ENCODE measurements around the gene SDC3.
"Not testable (repeated sequence)": the region's sequence is repeated elsewhere in the genome, so short reads cannot be mapped to it uniquely, and the experiment has no call there.

Gene SDC3

GRCh38 chr1:30942326-30942963 is 33.9 kb upstream of the SDC3 start:
- H2BK120ac ChIP-seq (ENCODE audit: low read depth, low read length), result no peak overlapping the region
- no peak overlapping the region for H3K4me2 ChIP-seq (ENCODE audit: low read length)
- no peak overlapping the region for H2AK5ac ChIP-seq (ENCODE audit: low read length)
- H4K5ac ChIP-seq (ENCODE audit: low read length), result no peak overlapping the region
- no peak overlapping the region for H3K23ac ChIP-seq (ENCODE audit: low read length)
- peaks cover 16% of the 10 kb centered on the region for H3K36me3 ChIP-seq (ENCODE audit: control insufficient read depth, insufficient read depth, low read length)
- H3K79me1 ChIP-seq (ENCODE audit: low read length), result peaks cover 5% of the 10 kb centered on the region
- H3K27ac ChIP-seq (ENCODE audit: low read depth, low read length), result no peak overlapping the region
- H3K9ac ChIP-seq (ENCODE audit: low read length), result no peak overlapping the region
- H3K79me2 ChIP-seq (ENCODE audit: control insufficient read depth, insufficient read depth, low read length), result no peaks in the 10 kb centered on the region
- no peak for DNase-seq
- no peak overlapping the region for H3K4ac ChIP-seq (ENCODE audit: low read depth, low read length)
- H4K8ac ChIP-seq (ENCODE audit: low read depth, low read length), result no peak overlapping the region
- no CpG with 5 or more reads among the region's 7 CpGs for WGBS (ENCODE audit: extremely low coverage, insufficient coverage, low lambda C conversion rate)
- H2BK15ac ChIP-seq (replicated peaks; ENCODE audit: low read depth), result no peak overlapping the region
- no peak overlapping the region for H3K4me3 ChIP-seq (ENCODE audit: low read length)
- H3K4me1 ChIP-seq (ENCODE audit: control insufficient read depth, low read depth, low read length), result no peaks in the 10 kb centered on the region
- no peak overlapping the region for H3K56ac ChIP-seq (ENCODE audit: low read length)
- no peaks in the 10 kb centered on the region for H3K27me3 ChIP-seq (ENCODE audit: insufficient read depth, low read length, poor library complexity)
- no peak overlapping the region for H2BK5ac ChIP-seq (ENCODE audit: low read length)
- no peak overlapping the region for H3K18ac ChIP-seq (ENCODE audit: low read length)

DNA sequence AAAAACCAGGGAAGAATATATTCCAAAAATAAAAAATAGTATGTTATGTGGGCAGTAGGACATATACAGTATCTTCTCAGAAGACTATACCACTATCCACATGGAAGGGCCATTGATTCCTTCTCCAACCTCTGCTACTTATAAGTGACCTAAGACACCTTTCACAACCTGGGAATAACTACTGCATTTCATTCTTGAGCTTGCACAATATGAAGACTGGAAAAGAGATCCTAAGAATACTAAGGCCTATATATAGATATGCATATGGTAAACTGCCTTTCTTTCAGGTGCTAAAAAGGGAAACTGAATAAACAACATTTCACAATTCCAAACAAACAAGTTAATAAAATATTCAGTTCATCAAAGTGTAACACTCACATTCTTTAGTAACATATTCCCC is 32.0 kb upstream of the SDC3 start:
- H3K27ac ChIP-seq (ENCODE audit: low read depth, low read length), result no peak overlapping the region
- no peak overlapping the region for H2AK5ac ChIP-seq (ENCODE audit: low read length)
- no peak overlapping the region for H3K23ac ChIP-seq (ENCODE audit: low read length)
- peaks cover 5% of the 10 kb centered on the region for H3K79me1 ChIP-seq (ENCODE audit: low read length)
- H3K79me2 ChIP-seq (ENCODE audit: control insufficient read depth, insufficient read depth, low read length), result no peaks in the 10 kb centered on the region
- H2BK120ac ChIP-seq (ENCODE audit: low read depth, low read length), result no peak overlapping the region
- no peak overlapping the region for H2BK15ac ChIP-seq (replicated peaks; ENCODE audit: low read depth)
- DNase-seq, result no peak
- H3K4me2 ChIP-seq (ENCODE audit: low read length), result no peak overlapping the region
- no peak overlapping the region for H2BK5ac ChIP-seq (ENCODE audit: low read length)
- no peak overlapping the region for H4K5ac ChIP-seq (ENCODE audit: low read length)
- H3K18ac ChIP-seq (ENCODE audit: low read length), result no peak overlapping the region
- no peak overlapping the region for H3K4ac ChIP-seq (ENCODE audit: low read depth, low read length)
- no peak overlapping the region for H4K8ac ChIP-seq (ENCODE audit: low read depth, low read length)
- no peaks in the 10 kb centered on the region for H3K27me3 ChIP-seq (ENCODE audit: insufficient read depth, low read length, poor library complexity)
- no peaks in the 10 kb centered on the region for H3K4me1 ChIP-seq (ENCODE audit: control insufficient read depth, low read depth, low read length)
- H3K56ac ChIP-seq (ENCODE audit: low read length), result no peak overlapping the region
- no peak overlapping the region for H3K4me3 ChIP-seq (ENCODE audit: low read length)
- H3K9ac ChIP-seq (ENCODE audit: low read length), result no peak overlapping the region
- peaks cover 22% of the 10 kb centered on the region for H3K36me3 ChIP-seq (ENCODE audit: control insufficient read depth, insufficient read depth, low read length)

- no peaks in the 10 kb centered on the region for H3K4me1 ChIP-seq (ENCODE audit: control insufficient read depth, low read depth, low read length)
- H2BK15ac ChIP-seq (replicated peaks; ENCODE audit: low read depth), result no peak overlapping the region
- no peak overlapping the region for H4K8ac ChIP-seq (ENCODE audit: low read depth, low read length)
- peaks cover 13% of the 10 kb centered on the region for H3K36me3 ChIP-seq (ENCODE audit: control insufficient read depth, insufficient read depth, low read length)
- no peak overlapping the region for H3K56ac ChIP-seq (ENCODE audit: low read length)
- no peak overlapping the region for H3K4ac ChIP-seq (ENCODE audit: low read depth, low read length)
- H2BK5ac ChIP-seq (ENCODE audit: low read length), result no peak overlapping the region
- no peak overlapping the region for H3K4me3 ChIP-seq (ENCODE audit: low read length)
- H3K27me3 ChIP-seq (ENCODE audit: insufficient read depth, low read length, poor library complexity), result no peaks in the 10 kb centered on the region
- WGBS (ENCODE audit: extremely low coverage, insufficient coverage, low lambda C conversion rate), result no CpG with 5 or more reads among the region's 20 CpGs
- H3K9ac ChIP-seq (ENCODE audit: low read length), result no peak overlapping the region
- H3K79me1 ChIP-seq (ENCODE audit: low read length), result no peaks in the 10 kb centered on the region
- H4K5ac ChIP-seq (ENCODE audit: low read length), result no peak overlapping the region
- H3K27ac ChIP-seq (ENCODE audit: low read depth, low read length), result no peak overlapping the region
- H3K79me2 ChIP-seq (ENCODE audit: control insufficient read depth, insufficient read depth, low read length), result no peaks in the 10 kb centered on the region
- no peak overlapping the region for H3K4me2 ChIP-seq (ENCODE audit: low read length)
- H2BK120ac ChIP-seq (ENCODE audit: low read depth, low read length), result no peak overlapping the region
- DNase-seq, result no peak
- H3K23ac ChIP-seq (ENCODE audit: low read length), result no peak overlapping the region
- H3K18ac ChIP-seq (ENCODE audit: low read length), result no peak overlapping the region
- H2AK5ac ChIP-seq (ENCODE audit: low read length), result no peak overlapping the region
Measured at GRCh38 chr1:30936541-30937171, 28.1 kb upstream of the SDC3 start.

DNA sequence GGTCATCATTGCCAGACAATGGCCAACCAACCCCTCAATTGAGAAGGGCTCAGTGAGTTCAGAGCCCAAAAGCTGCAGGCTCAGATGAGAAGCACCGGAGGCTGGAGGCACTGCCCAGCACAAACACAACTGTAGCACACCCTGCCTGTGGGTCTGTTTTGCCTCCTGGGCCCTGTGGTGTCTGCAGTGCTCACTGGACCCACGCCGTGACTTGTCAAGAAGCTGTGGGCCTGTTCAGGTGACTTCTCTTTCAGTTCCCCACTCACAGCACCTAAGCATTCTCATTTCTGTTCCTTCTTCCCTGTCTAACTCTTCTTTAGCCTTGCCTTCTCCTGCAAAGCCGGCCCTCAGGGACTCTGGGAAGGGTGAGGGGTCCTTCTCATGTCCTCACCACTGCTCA is 27.2 kb upstream of the SDC3 start:
- not testable (repeated sequence) for H2BK5ac ChIP-seq (ENCODE audit: low read length); H3K23ac ChIP-seq (ENCODE audit: low read length); H3K9ac ChIP-seq (ENCODE audit: low read length); H4K8ac ChIP-seq (ENCODE audit: low read depth, low read length); H3K18ac ChIP-seq (ENCODE audit: low read length); H3K4ac ChIP-seq (ENCODE audit: low read depth, low read length); H3K4me3 ChIP-seq (ENCODE audit: low read length); H3K4me2 ChIP-seq (ENCODE audit: low read length); H3K4me1 ChIP-seq (ENCODE audit: control insufficient read depth, low read depth, low read length); H3K79me2 ChIP-seq (ENCODE audit: control insufficient read depth, insufficient read depth, low read length); H2AK5ac ChIP-seq (ENCODE audit: low read length); H2BK15ac ChIP-seq (replicated peaks; ENCODE audit: low read depth); H2BK120ac ChIP-seq (ENCODE audit: low read depth, low read length); H3K56ac ChIP-seq (ENCODE audit: low read length); H4K5ac ChIP-seq (ENCODE audit: low read length); H3K79me1 ChIP-seq (ENCODE audit: low read length); H3K27me3 ChIP-seq (ENCODE audit: insufficient read depth, low read length, poor library complexity); H3K27ac ChIP-seq (ENCODE audit: low read depth, low read length); DNase-seq
- WGBS (ENCODE audit: extremely low coverage, insufficient coverage, low lambda C conversion rate), result no CpG with 5 or more reads among the region's 4 CpGs
- peaks cover 13% of the 10 kb centered on the region for H3K36me3 ChIP-seq (ENCODE audit: control insufficient read depth, insufficient read depth, low read length)

DNA sequence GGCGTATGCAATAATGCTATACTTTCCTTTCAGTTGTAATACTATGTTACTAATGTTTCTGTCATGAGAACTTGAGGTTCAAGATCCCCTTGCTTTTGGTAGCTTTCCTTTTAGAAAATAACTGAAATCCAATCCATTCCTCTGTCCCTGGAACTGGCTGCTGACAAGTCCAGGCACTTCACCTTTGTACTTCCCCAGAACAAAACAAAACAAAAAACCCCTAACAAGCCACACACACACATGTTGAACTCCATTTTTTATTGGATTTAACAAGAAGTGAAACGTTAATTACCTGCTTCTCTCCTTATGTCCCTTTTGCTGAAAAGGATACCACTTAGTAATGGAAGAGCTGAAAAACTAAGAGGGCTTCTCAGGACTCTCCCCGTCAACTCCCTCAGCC is 26.1 kb upstream of the SDC3 start:
- no peak for DNase-seq
- H3K4me3 ChIP-seq (ENCODE audit: low read length), result no peak overlapping the region
- H3K36me3 ChIP-seq (ENCODE audit: control insufficient read depth, insufficient read depth, low read length), result peaks cover 13% of the 10 kb centered on the region
- H2BK5ac ChIP-seq (ENCODE audit: low read length), result no peak overlapping the region
- H4K8ac ChIP-seq (ENCODE audit: low read depth, low read length), result no peak overlapping the region
- no peak overlapping the region for H3K18ac ChIP-seq (ENCODE audit: low read length)
- H3K27me3 ChIP-seq (ENCODE audit: insufficient read depth, low read length, poor library complexity), result no peaks in the 10 kb centered on the region
- no peak overlapping the region for H3K56ac ChIP-seq (ENCODE audit: low read length)
- peak overlapping the region; percentile 10 for H3K27ac ChIP-seq (ENCODE audit: low read depth, low read length)
- H2AK5ac ChIP-seq (ENCODE audit: low read length), result no peak overlapping the region
- no peak overlapping the region for H2BK15ac ChIP-seq (replicated peaks; ENCODE audit: low read depth)
- H3K79me2 ChIP-seq (ENCODE audit: control insufficient read depth, insufficient read depth, low read length), result no peaks in the 10 kb centered on the region
- no peak overlapping the region for H3K23ac ChIP-seq (ENCODE audit: low read length)
- no peak overlapping the region for H3K4ac ChIP-seq (ENCODE audit: low read depth, low read length)
- H3K4me1 ChIP-seq (ENCODE audit: control insufficient read depth, low read depth, low read length), result no peaks in the 10 kb centered on the region
- no peak overlapping the region for H3K9ac ChIP-seq (ENCODE audit: low read length)
- H3K4me2 ChIP-seq (ENCODE audit: low read length), result no peak overlapping the region
- no peak overlapping the region for H2BK120ac ChIP-seq (ENCODE audit: low read depth, low read length)
- WGBS (ENCODE audit: extremely low coverage, insufficient coverage, low lambda C conversion rate), result no CpG with 5 or more reads among the region's 3 CpGs
- no peaks in the 10 kb centered on the region for H3K79me1 ChIP-seq (ENCODE audit: low read length)
- H4K5ac ChIP-seq (ENCODE audit: low read length), result no peak overlapping the region

DNA sequence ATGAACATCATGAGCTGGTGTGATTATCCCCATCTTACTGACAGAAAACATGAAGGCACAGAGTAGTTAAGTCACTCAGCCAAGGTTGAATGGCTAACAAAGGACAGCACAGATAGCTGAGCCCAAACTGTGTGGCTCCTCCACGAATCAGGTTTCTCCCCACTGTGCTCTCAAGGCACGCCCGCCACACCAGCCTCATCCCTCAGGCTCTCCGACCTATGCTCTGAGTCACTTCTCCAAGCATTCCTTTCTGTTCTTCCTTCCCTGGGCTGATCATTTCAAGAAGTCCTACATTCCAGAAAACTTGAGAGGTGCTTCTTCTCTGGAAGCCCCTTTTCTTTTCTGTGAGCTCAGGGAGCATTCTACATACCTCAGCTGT is 25.3 kb upstream of the SDC3 start:
- Histone ChIP-seq H3K27me3 (ENCODE audit: insufficient read depth, low read length, poor library complexity) (no peaks in the 10 kb centered on the region), H3K56ac (ENCODE audit: low read length) (no peak overlapping the region), H4K5ac (ENCODE audit: low read length) (no peak overlapping the region), H3K4me3 (ENCODE audit: low read length) (no peak overlapping the region), H2AK5ac (ENCODE audit: low read length) (no peak overlapping the region), H3K79me2 (ENCODE audit: control insufficient read depth, insufficient read depth, low read length) (no peaks in the 10 kb centered on the region), H3K18ac (ENCODE audit: low read length) (no peak overlapping the region), H2BK15ac (replicated peaks; ENCODE audit: low read depth) (no peak overlapping the region), H3K4ac (ENCODE audit: low read depth, low read length) (no peak overlapping the region), H2BK120ac (ENCODE audit: low read depth, low read length) (no peak overlapping the region), H3K36me3 (ENCODE audit: control insufficient read depth, insufficient read depth, low read length) (peaks cover 12% of the 10 kb centered on the region), H3K9ac (ENCODE audit: low read length) (no peak overlapping the region), H4K8ac (ENCODE audit: low read depth, low read length) (no peak overlapping the region), H3K4me1 (ENCODE audit: control insufficient read depth, low read depth, low read length) (no peaks in the 10 kb centered on the region), H3K79me1 (ENCODE audit: low read length) (no peaks in the 10 kb centered on the region), H3K27ac (ENCODE audit: low read depth, low read length) (no peak overlapping the region), H3K4me2 (ENCODE audit: low read length) (no peak overlapping the region), H3K23ac (ENCODE audit: low read length) (no peak overlapping the region), H2BK5ac (ENCODE audit: low read length) (no peak overlapping the region)
- peak; percentile 82 for DNase-seq
- WGBS (ENCODE audit: extremely low coverage, insufficient coverage, low lambda C conversion rate), result no CpG with 5 or more reads among the region's 4 CpGs

Measured in mesendoderm (in vitro differentiated cells).